Measurements from ENCODE around the gene MATN1. TPM values are rescaled to one million over a fixed set of nuclear protein-coding genes. Genes with fewer than 3 reads are reported as not detected.

MATN1 gene
- total RNA-seq, 1 donor from 2014 or later = 0.24 TPM

GRCh38 chr1:30747033-30748008 lies 23.9 kb upstream of the MATN1 start:
- peak overlapping the region; percentile 87 for H3K27ac Mint-ChIP-seq

GRCh38 chr1:30746212-30747032 lies 23.0 kb upstream of the MATN1 start:
- Mint-ChIP-seq H3K4me3 (no peak overlapping the region), H3K9me3 (no peaks in the 10 kb centered on the region), H3K27ac (peak overlapping the region; percentile 51), H3K27me3 (no peaks in the 10 kb centered on the region), H3K36me3 (no peaks in the 10 kb centered on the region), H3K4me1 (ENCODE audit: unreplicated experiment) (peaks cover 38% of the 10 kb centered on the region)
- TF ChIP-seq CTCF (conservative IDR thresholded peaks at IDR 0.05) = no peak
- DNase-seq (ENCODE audit: extremely low spot score, unreplicated experiment) = no peak

More at GRCh38 chr1:30747033-30748008, 23.9 kb upstream of the MATN1 start:
- Mint-ChIP-seq H3K4me1 (ENCODE audit: unreplicated experiment) (peaks cover 38% of the 10 kb centered on the region), H3K9me3 (no peaks in the 10 kb centered on the region), H3K27me3 (no peaks in the 10 kb centered on the region), H3K36me3 (no peaks in the 10 kb centered on the region), H3K4me3 (no peak overlapping the region)
- DNase-seq (ENCODE audit: extremely low spot score, unreplicated experiment) = no peak
- TF ChIP-seq CTCF (conservative IDR thresholded peaks at IDR 0.05) = no peak

GRCh38 chr1:30745834-30746208 lies 22.4 kb upstream of the MATN1 start:
- no peak overlapping the region for H3K4me3 Mint-ChIP-seq
- peaks cover 38% of the 10 kb centered on the region for H3K4me1 Mint-ChIP-seq (ENCODE audit: unreplicated experiment)
- H3K27ac Mint-ChIP-seq = peak overlapping the region; percentile 51
- DNase-seq (ENCODE audit: extremely low spot score, unreplicated experiment) = no peak
- no peaks in the 10 kb centered on the region for H3K27me3 Mint-ChIP-seq
- no peak for TF ChIP-seq CTCF (conservative IDR thresholded peaks at IDR 0.05)
- no peaks in the 10 kb centered on the region for H3K36me3 Mint-ChIP-seq
- no peaks in the 10 kb centered on the region for H3K9me3 Mint-ChIP-seq

- H3K27ac Mint-ChIP-seq = no peak overlapping the region
- TF ChIP-seq CTCF (conservative IDR thresholded peaks at IDR 0.05) = no peak
- no peak for DNase-seq (ENCODE audit: extremely low spot score, unreplicated experiment)
- H3K4me3 Mint-ChIP-seq = no peak overlapping the region
- H3K4me1 Mint-ChIP-seq (ENCODE audit: unreplicated experiment) = peaks cover 38% of the 10 kb centered on the region
- H3K27me3 Mint-ChIP-seq = no peaks in the 10 kb centered on the region
- no peaks in the 10 kb centered on the region for H3K9me3 Mint-ChIP-seq
- no peaks in the 10 kb centered on the region for H3K36me3 Mint-ChIP-seq
Measured at GRCh38 chr1:30745156-30745833, 21.9 kb upstream of the MATN1 start.

GRCh38 chr1:30744060-30744756 lies 20.8 kb upstream of the MATN1 start:
- TF ChIP-seq CTCF (conservative IDR thresholded peaks at IDR 0.05) = no peak

More at GRCh38 chr1:30744060-30744756, 20.8 kb upstream of the MATN1 start:
- H3K27me3 Mint-ChIP-seq = no peaks in the 10 kb centered on the region
- H3K4me1 Mint-ChIP-seq (ENCODE audit: unreplicated experiment) = peaks cover 30% of the 10 kb centered on the region
- no peaks in the 10 kb centered on the region for H3K36me3 Mint-ChIP-seq
- no peak for DNase-seq (ENCODE audit: extremely low spot score, unreplicated experiment)
- no peaks in the 10 kb centered on the region for H3K9me3 Mint-ChIP-seq
- no peak overlapping the region for H3K27ac Mint-ChIP-seq
- no peak overlapping the region for H3K4me3 Mint-ChIP-seq

All from type B pancreatic cell (in vitro differentiated cells).